ENCODE results near the gene PEX5L.

The PEX5L gene

DNA sequence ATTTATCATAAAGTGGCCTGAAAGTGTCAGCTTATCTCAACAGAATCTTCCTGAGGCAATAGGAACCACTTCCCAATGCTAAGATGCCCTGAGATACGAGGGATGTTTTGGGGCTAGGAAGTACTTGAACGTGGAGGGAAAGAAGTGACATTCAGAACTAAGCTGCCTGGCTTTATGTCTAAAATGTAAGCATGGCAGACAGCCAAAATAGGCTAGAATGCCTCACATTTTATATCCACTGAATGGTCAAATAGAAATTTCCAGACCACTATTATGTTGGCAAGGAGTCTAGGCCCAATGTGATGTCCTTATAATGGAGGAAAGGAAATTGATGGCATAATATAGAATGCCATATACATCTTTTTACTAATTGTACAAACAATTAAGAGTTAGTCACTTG is 154.9 kb downstream of the PEX5L start:
- no peaks in the 10 kb centered on the region for H3K79me2 ChIP-seq (ENCODE audit: control insufficient read depth, insufficient read depth, low read length, poor library complexity)
- no peak overlapping the region for H4K91ac ChIP-seq (ENCODE audit: low read depth, low read length)
- no peak overlapping the region for H3K23ac ChIP-seq (ENCODE audit: low read length)
- H3K18ac ChIP-seq (ENCODE audit: low read length): no peak overlapping the region
- no peak overlapping the region for H3K4ac ChIP-seq (ENCODE audit: low read depth, low read length)
- H2BK120ac ChIP-seq (ENCODE audit: insufficient read depth, low read length, poor library complexity): no peak overlapping the region
- no peak for DNase-seq
- no peak overlapping the region for H2BK12ac ChIP-seq (ENCODE audit: low read length)
- no peak overlapping the region for H2AFZ ChIP-seq (ENCODE audit: insufficient read depth, low read length, poor library complexity)
- H3K36me3 ChIP-seq (ENCODE audit: control insufficient read depth in 1 of 2, insufficient read depth in 2 of 2, low read length in 2 of 2): no peaks in the 10 kb centered on the region
- H4K12ac ChIP-seq (ENCODE audit: low read depth, low read length): no peak overlapping the region
- no peak overlapping the region for H3K9ac ChIP-seq (ENCODE audit: low read length)
- no peaks in the 10 kb centered on the region for H3K79me1 ChIP-seq (ENCODE audit: low read length)
- no peak overlapping the region for H3K4me2 ChIP-seq (ENCODE audit: low read length)
- no peak overlapping the region for H3K4me3 ChIP-seq (ENCODE audit: low read depth, low read length)
- no peak overlapping the region for H3K27ac ChIP-seq (ENCODE audit: low read depth, low read length)
- WGBS (ENCODE audit: extremely low coverage, insufficient coverage, insufficient read length): no CpG with 5 or more reads among the region's 2 CpGs
- no peak overlapping the region for H2AK5ac ChIP-seq (ENCODE audit: low read length)
- H2BK5ac ChIP-seq (ENCODE audit: low read depth, low read length, poor library complexity): no peak overlapping the region
- H3K9me3 ChIP-seq (ENCODE audit: insufficient read depth, low read depth, low read length): no peaks in the 10 kb centered on the region
- H3K14ac ChIP-seq (ENCODE audit: low read length): no peak overlapping the region
- no peaks in the 10 kb centered on the region for H3K4me1 ChIP-seq (ENCODE audit: control insufficient read depth in 1 of 2, insufficient read depth in 2 of 2, low read length in 2 of 2)
- no peak overlapping the region for H4K8ac ChIP-seq (ENCODE audit: low read depth, low read length)
- no peaks in the 10 kb centered on the region for H3K27me3 ChIP-seq (ENCODE audit: insufficient read depth, low read length)

DNA sequence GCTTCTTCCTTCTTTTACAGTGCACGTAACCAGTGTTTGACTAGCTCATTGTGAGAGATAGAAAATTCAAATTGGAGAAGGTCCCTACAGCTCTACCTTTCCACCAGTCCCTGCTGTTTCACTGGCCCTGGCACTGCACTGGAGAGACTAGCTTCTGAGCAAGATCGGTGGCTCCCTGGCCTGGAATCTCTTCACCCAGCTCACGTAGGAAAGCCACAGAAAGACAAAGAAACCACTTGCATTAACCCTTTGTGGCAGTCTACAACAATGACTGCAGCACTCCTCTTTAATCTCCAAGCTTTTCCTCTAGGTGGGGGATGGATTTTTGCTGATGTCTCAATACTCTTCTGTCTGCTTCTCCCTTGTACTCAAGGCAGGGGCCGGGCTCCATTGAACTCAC is 155.9 kb downstream of the PEX5L start:
- H3K9me3 ChIP-seq (ENCODE audit: insufficient read depth, low read depth, low read length): no peaks in the 10 kb centered on the region
- no peak overlapping the region for H4K12ac ChIP-seq (ENCODE audit: low read depth, low read length)
- no peak overlapping the region for H4K8ac ChIP-seq (ENCODE audit: low read depth, low read length)
- DNase-seq: no peak
- H3K4me1 ChIP-seq (ENCODE audit: control insufficient read depth in 1 of 2, insufficient read depth in 2 of 2, low read length in 2 of 2): no peaks in the 10 kb centered on the region
- H4K91ac ChIP-seq (ENCODE audit: low read depth, low read length): no peak overlapping the region
- H3K79me2 ChIP-seq (ENCODE audit: control insufficient read depth, insufficient read depth, low read length, poor library complexity): no peaks in the 10 kb centered on the region
- H2AK5ac ChIP-seq (ENCODE audit: low read length): no peak overlapping the region
- WGBS (ENCODE audit: extremely low coverage, insufficient coverage, insufficient read length): no CpG with 5 or more reads among the region's 4 CpGs
- no peak overlapping the region for H2BK12ac ChIP-seq (ENCODE audit: low read length)
- H3K18ac ChIP-seq (ENCODE audit: low read length): no peak overlapping the region
- no peak overlapping the region for H3K4me3 ChIP-seq (ENCODE audit: low read depth, low read length)
- H2BK120ac ChIP-seq (ENCODE audit: insufficient read depth, low read length, poor library complexity): no peak overlapping the region
- H3K23ac ChIP-seq (ENCODE audit: low read length): no peak overlapping the region
- no peak overlapping the region for H2BK5ac ChIP-seq (ENCODE audit: low read depth, low read length, poor library complexity)
- H3K9ac ChIP-seq (ENCODE audit: low read length): no peak overlapping the region
- no peak overlapping the region for H3K14ac ChIP-seq (ENCODE audit: low read length)
- H2AFZ ChIP-seq (ENCODE audit: insufficient read depth, low read length, poor library complexity): no peak overlapping the region
- no peaks in the 10 kb centered on the region for H3K27me3 ChIP-seq (ENCODE audit: insufficient read depth, low read length)
- no peak overlapping the region for H3K4ac ChIP-seq (ENCODE audit: low read depth, low read length)
- no peaks in the 10 kb centered on the region for H3K79me1 ChIP-seq (ENCODE audit: low read length)
- no peaks in the 10 kb centered on the region for H3K36me3 ChIP-seq (ENCODE audit: control insufficient read depth in 1 of 2, insufficient read depth in 2 of 2, low read length in 2 of 2)
- no peak overlapping the region for H3K4me2 ChIP-seq (ENCODE audit: low read length)
- H3K27ac ChIP-seq (ENCODE audit: low read depth, low read length): no peak overlapping the region

DNA sequence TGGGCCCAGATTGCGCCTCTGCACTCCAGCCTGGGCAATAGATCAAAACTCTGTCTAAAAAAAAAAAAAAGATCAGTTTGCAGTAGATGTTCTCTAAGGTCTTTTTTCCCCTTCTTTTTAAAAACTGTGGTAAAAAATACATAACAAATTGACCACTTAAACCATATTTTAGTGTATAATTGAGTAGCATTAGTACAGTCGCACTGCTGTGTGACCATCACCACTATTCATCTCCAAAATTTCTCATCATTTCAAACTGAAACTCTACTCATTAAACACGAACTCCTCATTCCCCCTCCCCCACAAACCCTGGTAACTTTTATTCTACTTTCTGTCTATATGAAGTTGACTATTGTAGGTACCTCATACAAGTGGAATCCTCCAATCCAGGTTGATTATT is 160.3 kb downstream of the PEX5L start:
- Histone ChIP-seq H3K18ac (ENCODE audit: low read length) (no peak overlapping the region), H3K14ac (ENCODE audit: low read length) (no peak overlapping the region), H3K79me2 (ENCODE audit: control insufficient read depth, insufficient read depth, low read length, poor library complexity) (no peaks in the 10 kb centered on the region), H3K4me2 (ENCODE audit: low read length) (no peak overlapping the region), H3K79me1 (ENCODE audit: low read length) (no peaks in the 10 kb centered on the region), H4K91ac (ENCODE audit: low read depth, low read length) (no peak overlapping the region), H3K23ac (ENCODE audit: low read length) (no peak overlapping the region), H2BK5ac (ENCODE audit: low read depth, low read length, poor library complexity) (no peak overlapping the region), H2BK12ac (ENCODE audit: low read length) (no peak overlapping the region), H3K4me1 (ENCODE audit: control insufficient read depth in 1 of 2, insufficient read depth in 2 of 2, low read length in 2 of 2) (no peaks in the 10 kb centered on the region), H3K9me3 (ENCODE audit: insufficient read depth, low read depth, low read length) (no peaks in the 10 kb centered on the region), H2BK120ac (ENCODE audit: insufficient read depth, low read length, poor library complexity) (no peak overlapping the region), H3K27ac (ENCODE audit: low read depth, low read length) (no peak overlapping the region), H3K4me3 (ENCODE audit: low read depth, low read length) (no peak overlapping the region), H4K8ac (ENCODE audit: low read depth, low read length) (no peak overlapping the region), H3K4ac (ENCODE audit: low read depth, low read length) (no peak overlapping the region), H4K12ac (ENCODE audit: low read depth, low read length) (no peak overlapping the region), H2AFZ (ENCODE audit: insufficient read depth, low read length, poor library complexity) (no peak overlapping the region), H3K9ac (ENCODE audit: low read length) (no peak overlapping the region), H3K27me3 (ENCODE audit: insufficient read depth, low read length) (no peaks in the 10 kb centered on the region), H3K36me3 (ENCODE audit: control insufficient read depth in 1 of 2, insufficient read depth in 2 of 2, low read length in 2 of 2) (no peaks in the 10 kb centered on the region), H2AK5ac (ENCODE audit: low read length) (no peak overlapping the region)
- 100% methylated on average over 1 of the region's 3 CpGs for WGBS (ENCODE audit: extremely low coverage, insufficient coverage, insufficient read length)
- DNase-seq: no peak

DNA sequence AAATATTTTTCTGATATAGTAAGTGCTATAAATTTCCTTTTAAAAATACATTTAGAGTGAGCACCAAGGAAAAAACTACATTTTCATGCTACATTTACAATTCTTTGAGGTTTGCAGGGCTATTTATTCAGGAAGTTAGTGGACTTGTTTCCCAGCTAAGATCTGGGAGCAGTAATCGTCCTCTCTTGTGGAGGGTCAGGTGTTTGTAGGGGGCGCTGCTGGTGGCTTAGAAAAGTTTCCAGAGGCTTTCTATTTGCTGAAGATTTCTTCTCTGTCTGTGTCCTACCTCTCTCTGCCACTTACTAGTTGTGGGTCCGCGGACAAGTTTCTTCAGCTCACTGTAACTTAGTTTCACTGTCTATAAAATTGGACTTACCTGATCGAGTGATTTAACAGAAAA is 163.9 kb downstream of the PEX5L start:
- H3K9ac ChIP-seq (ENCODE audit: low read length): no peak overlapping the region
- H3K23ac ChIP-seq (ENCODE audit: low read length): no peak overlapping the region
- H2BK120ac ChIP-seq (ENCODE audit: insufficient read depth, low read length, poor library complexity): no peak overlapping the region
- WGBS (ENCODE audit: extremely low coverage, insufficient coverage, insufficient read length): no CpG with 5 or more reads among the region's 5 CpGs
- H4K91ac ChIP-seq (ENCODE audit: low read depth, low read length): no peak overlapping the region
- H3K4me3 ChIP-seq (ENCODE audit: low read depth, low read length): no peak overlapping the region
- H2BK5ac ChIP-seq (ENCODE audit: low read depth, low read length, poor library complexity): no peak overlapping the region
- H4K8ac ChIP-seq (ENCODE audit: low read depth, low read length): no peak overlapping the region
- no peak overlapping the region for H2BK12ac ChIP-seq (ENCODE audit: low read length)
- H3K9me3 ChIP-seq (ENCODE audit: insufficient read depth, low read depth, low read length): no peaks in the 10 kb centered on the region
- H3K4me1 ChIP-seq (ENCODE audit: control insufficient read depth in 1 of 2, insufficient read depth in 2 of 2, low read length in 2 of 2): no peaks in the 10 kb centered on the region
- H2AFZ ChIP-seq (ENCODE audit: insufficient read depth, low read length, poor library complexity): no peak overlapping the region
- H2AK5ac ChIP-seq (ENCODE audit: low read length): no peak overlapping the region
- H3K18ac ChIP-seq (ENCODE audit: low read length): no peak overlapping the region
- H3K27ac ChIP-seq (ENCODE audit: low read depth, low read length): no peak overlapping the region
- H3K4ac ChIP-seq (ENCODE audit: low read depth, low read length): no peak overlapping the region
- no peaks in the 10 kb centered on the region for H3K79me1 ChIP-seq (ENCODE audit: low read length)
- DNase-seq: no peak
- H3K14ac ChIP-seq (ENCODE audit: low read length): no peak overlapping the region
- H3K4me2 ChIP-seq (ENCODE audit: low read length): no peak overlapping the region
- H3K36me3 ChIP-seq (ENCODE audit: control insufficient read depth in 1 of 2, insufficient read depth in 2 of 2, low read length in 2 of 2): no peaks in the 10 kb centered on the region
- H3K27me3 ChIP-seq (ENCODE audit: insufficient read depth, low read length): no peaks in the 10 kb centered on the region
- H3K79me2 ChIP-seq (ENCODE audit: control insufficient read depth, insufficient read depth, low read length, poor library complexity): no peaks in the 10 kb centered on the region
- H4K12ac ChIP-seq (ENCODE audit: low read depth, low read length): no peak overlapping the region

Data from trophoblast cell (in vitro differentiated cells and primary cell).